Measurements from ENCODE around the gene C1QTNF6. TPM values are rescaled to one million over a fixed set of nuclear protein-coding genes. Genes with fewer than 3 reads are reported as not detected.

Gene C1QTNF6
- total RNA-seq, 1 donor from 2014 or later = 6.1 TPM

- ATAC-seq = no peak
- TF ChIP-seq, protein P1, sequence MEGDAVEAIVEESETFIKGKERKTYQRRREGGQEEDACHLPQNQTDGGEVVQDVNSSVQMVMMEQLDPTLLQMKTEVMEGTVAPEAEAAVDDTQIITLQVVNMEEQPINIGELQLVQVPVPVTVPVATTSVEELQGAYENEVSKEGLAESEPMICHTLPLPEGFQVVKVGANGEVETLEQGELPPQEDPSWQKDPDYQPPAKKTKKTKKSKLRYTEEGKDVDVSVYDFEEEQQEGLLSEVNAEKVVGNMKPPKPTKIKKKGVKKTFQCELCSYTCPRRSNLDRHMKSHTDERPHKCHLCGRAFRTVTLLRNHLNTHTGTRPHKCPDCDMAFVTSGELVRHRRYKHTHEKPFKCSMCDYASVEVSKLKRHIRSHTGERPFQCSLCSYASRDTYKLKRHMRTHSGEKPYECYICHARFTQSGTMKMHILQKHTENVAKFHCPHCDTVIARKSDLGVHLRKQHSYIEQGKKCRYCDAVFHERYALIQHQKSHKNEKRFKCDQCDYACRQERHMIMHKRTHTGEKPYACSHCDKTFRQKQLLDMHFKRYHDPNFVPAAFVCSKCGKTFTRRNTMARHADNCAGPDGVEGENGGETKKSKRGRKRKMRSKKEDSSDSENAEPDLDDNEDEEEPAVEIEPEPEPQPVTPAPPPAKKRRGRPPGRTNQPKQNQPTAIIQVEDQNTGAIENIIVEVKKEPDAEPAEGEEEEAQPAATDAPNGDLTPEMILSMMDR (IDR thresholded peaks at IDR 0.05) = no peak
- Histone ChIP-seq H3K9me3 (no peaks in the 10 kb centered on the region), H3K36me3 (no peaks in the 10 kb centered on the region), H3K27ac (peak overlapping the region; percentile 45), H3K27me3 (no peaks in the 10 kb centered on the region), H3K4me1 (peaks cover 11% of the 10 kb centered on the region), H3K4me3 (no peak overlapping the region)
- peak; percentile 60 for DNase-seq
- intact Hi-C loops (cut with DNase I) = no loop called here
These were observed 20.7 kb downstream of the C1QTNF6 start for GRCh38 chr22:37167176-37167980.

DNA sequence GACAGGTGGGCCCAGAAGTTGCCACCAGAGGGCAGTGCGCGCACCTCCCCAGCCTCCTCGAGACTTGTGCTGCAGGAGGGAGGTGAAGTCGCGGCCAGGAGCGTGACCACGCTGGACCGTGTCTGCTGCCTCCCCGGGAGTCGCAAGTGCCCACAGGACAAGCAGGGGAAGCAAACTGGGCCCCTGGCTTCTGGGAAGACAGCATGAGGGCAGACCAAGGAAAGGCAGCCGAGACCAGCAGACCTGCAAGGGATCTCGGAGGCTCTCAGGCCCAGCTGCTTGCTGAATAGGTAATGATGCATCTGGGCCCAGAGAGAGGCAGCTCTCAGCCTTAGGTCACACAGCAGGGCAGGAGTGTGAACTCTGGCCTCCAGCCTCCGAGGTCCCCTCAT lies 21.4 kb downstream of the C1QTNF6 start:
- Histone ChIP-seq H3K4me1 (peaks cover 11% of the 10 kb centered on the region), H3K27ac (peak overlapping the region; percentile 45), H3K9me3 (no peaks in the 10 kb centered on the region), H3K27me3 (no peaks in the 10 kb centered on the region), H3K36me3 (no peaks in the 10 kb centered on the region), H3K4me3 (no peak overlapping the region)
- peak; percentile 93 for ATAC-seq
- intact Hi-C loops (cut with DNase I) = no loop called here
- peak; percentile 92 for DNase-seq
- TF ChIP-seq, protein P1 (IDR thresholded peaks at IDR 0.05) = peak; percentile 95

DNA sequence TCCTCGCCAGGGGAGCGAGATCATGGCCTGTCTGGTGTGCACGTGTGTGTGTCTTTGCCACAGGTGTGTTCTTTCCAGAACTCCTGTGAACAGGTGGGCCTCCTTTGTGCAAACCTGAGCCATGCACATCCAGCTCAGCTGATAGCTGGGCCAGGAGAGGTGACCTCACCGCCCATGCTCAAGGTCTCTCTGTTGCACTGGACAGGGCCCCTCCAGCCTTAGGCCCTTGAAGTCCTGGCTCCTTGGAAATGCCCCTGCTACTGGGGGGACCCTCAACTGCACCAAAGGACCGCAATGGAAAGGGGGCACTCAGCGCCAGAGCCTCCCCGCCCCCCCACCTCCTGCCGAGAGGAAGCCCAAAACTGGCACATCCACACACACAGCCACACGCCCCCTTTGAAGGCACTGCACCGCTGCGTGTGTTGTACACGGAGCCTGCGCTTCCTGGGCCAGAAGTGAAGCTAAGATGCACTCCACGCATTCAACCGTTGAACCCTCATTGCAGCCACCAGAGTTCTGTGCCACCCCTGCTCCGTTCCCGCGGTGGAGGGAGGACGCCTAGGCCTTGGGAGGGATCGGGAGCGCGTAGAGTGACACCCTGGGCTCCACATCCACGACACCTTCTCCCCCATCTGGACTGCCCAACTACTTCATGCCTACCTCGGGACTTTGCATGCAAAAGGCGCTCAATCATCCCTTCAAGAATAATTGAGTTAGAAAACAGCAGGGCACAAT lies 21.9 kb downstream of the C1QTNF6 start:
- peaks cover 11% of the 10 kb centered on the region for H3K4me1 ChIP-seq
- DNase-seq = peak; percentile 55
- H3K27me3 ChIP-seq = no peaks in the 10 kb centered on the region
- H3K9me3 ChIP-seq = no peaks in the 10 kb centered on the region
- H3K4me3 ChIP-seq = no peak overlapping the region
- intact Hi-C loops (cut with DNase I) = no loop called here
- TF ChIP-seq, protein P1 (IDR thresholded peaks at IDR 0.05) = no peak
- H3K27ac ChIP-seq = no peak overlapping the region
- no peak for ATAC-seq
- H3K36me3 ChIP-seq = no peaks in the 10 kb centered on the region

DNA sequence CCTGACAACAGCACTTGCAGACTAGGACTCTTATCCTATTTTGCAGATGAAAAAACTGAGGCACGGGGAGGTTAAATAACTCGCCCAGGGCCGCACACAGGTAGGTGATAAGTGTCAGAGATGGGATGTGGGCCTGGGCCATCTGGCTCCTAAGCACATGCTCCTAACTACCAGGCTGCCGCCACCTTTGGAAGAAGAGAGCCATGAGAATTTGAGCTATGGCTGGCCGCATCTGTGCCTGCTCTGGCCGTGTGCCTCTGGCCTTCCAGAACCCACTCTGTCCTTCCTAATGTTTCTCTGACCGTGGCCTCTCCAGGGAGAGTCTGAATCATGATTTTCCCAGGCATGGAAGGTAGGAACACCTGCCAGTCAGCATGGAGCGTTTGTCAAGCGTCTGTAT lies 23.0 kb downstream of the C1QTNF6 start:
- intact Hi-C loops (cut with DNase I) = no loop called here
- TF ChIP-seq, protein P1 (IDR thresholded peaks at IDR 0.05) = no peak
- Histone ChIP-seq H3K9me3 (no peaks in the 10 kb centered on the region), H3K27me3 (no peaks in the 10 kb centered on the region), H3K4me1 (peaks cover 11% of the 10 kb centered on the region), H3K36me3 (no peaks in the 10 kb centered on the region), H3K27ac (no peak overlapping the region), H3K4me3 (no peak overlapping the region)
- ATAC-seq (no peak), DNase-seq (peak; percentile 31)

- Histone ChIP-seq H3K4me1 (peaks cover 11% of the 10 kb centered on the region), H3K9me3 (no peaks in the 10 kb centered on the region), H3K27me3 (no peaks in the 10 kb centered on the region), H3K27ac (no peak overlapping the region), H3K36me3 (no peaks in the 10 kb centered on the region), H3K4me3 (no peak overlapping the region)
- ATAC-seq (no peak), DNase-seq (no peak)
- intact Hi-C loops (cut with DNase I) = no loop called here
- TF ChIP-seq, protein P1 (IDR thresholded peaks at IDR 0.05) = no peak
These were observed 23.6 kb downstream of the C1QTNF6 start for GRCh38 chr22:37164505-37164887.

All from upper lobe of right lung (tissue), 1 donor.